ENCODE data around the gene CYP3A4.

- TF ChIP-seq CTCF (IDR thresholded peaks at IDR 0.05) (no peak), POLR2A (IDR thresholded peaks at IDR 0.05) (no peak)
Observed at GRCh38 chr7:99731638-99732374, 52.2 kb downstream of the CYP3A4 start.

Data from esophagus squamous epithelium (tissue), 4 donors.